H1 (cell line): ENCODE data around the gene FNDC3A. TPM values are rescaled to one million over a fixed set of nuclear protein-coding genes. Genes with fewer than 3 reads are reported as not detected.
A peak's percentile ranks its signal among the peaks of the same experiment; 100 is the strongest.

ENCODE experiments used
- CTCF ChIA-PET: fragments of 300-600 bp; sonication (Branson Sonifier 250); formaldehyde crosslinking; loops from one replicate; lab custom pipeline; 2021; ENCODE audit not compliant: partially characterized antibody; lab: Charles Lee
- POLR2A ChIA-PET: fragments of 300-600 bp; sonication (Branson Sonifier 250); formaldehyde crosslinking; loops from one replicate; lab custom pipeline; 2021; ENCODE audit warnings: inconsistent platforms; ENCODE audit not compliant: partially characterized antibody; lab: Charles Lee
- DNase-seq, 2 experiments: peaks; one replicate each; pipeline versions ENCODE4 v3.0.0 to v3.0.0-alpha.2; 2010 to 2022; ENCODE audit warnings: low spot score in 2 of 2, low read depth in 1 of 2, mixed read lengths in 1 of 2
- FAIRE-seq: peaks from 2 replicates; lab custom pipeline; 2011; peaks lifted over from hg19 to GRCh38; lab: Jason Lieb, UNC
- H2AFZ ChIP-seq: 2 replicates; pipeline ENCODE4 v1.8.1; 2012; ENCODE audit warnings: low read length, inconsistent platforms
- H2AK5ac ChIP-seq: 2 replicates; pipeline ENCODE4 v1.6.1; 2013; ENCODE audit warnings: low read depth, low read length
- H2BK120ac ChIP-seq: replicated peaks from 2 replicates; pipeline ENCODE3; 2013; ENCODE audit warnings: low read depth, low read length, inconsistent platforms
- H2BK12ac ChIP-seq: 2 replicates; pipeline ENCODE4 v1.6.1; 2013; ENCODE audit warnings: low read depth, low read length
- H2BK15ac ChIP-seq: 2 replicates; pipeline ENCODE4 v1.6.1; 2013; ENCODE audit warnings: low read length
- H2BK20ac ChIP-seq: 2 replicates; pipeline ENCODE4 v1.6.1; 2013; ENCODE audit warnings: low read length
- H2BK5ac ChIP-seq: 2 replicates; pipeline ENCODE4 v1.6.1; 2013; ENCODE audit warnings: low read depth, low read length
- H3K14ac ChIP-seq: 2 replicates; pipeline ENCODE4 v1.6.1; 2013; ENCODE audit warnings: inconsistent platforms; ENCODE audit not compliant: insufficient read length
- H3K18ac ChIP-seq: 2 replicates; pipeline ENCODE4 v1.6.1; 2013; ENCODE audit warnings: low read length; ENCODE audit errors: extremely low read depth
- H3K23ac ChIP-seq: 2 replicates; pipeline ENCODE4 v1.6.1; 2013; ENCODE audit warnings: inconsistent platforms; ENCODE audit not compliant: insufficient read length
- H3K23me2 ChIP-seq: 2 replicates; pipeline ENCODE4 v1.6.1; 2013; ENCODE audit warnings: low read depth, low read length
- H3K27ac ChIP-seq: 2 replicates; pipeline ENCODE4 v1.6.1; 2011; ENCODE audit warnings: low read depth, low read length, inconsistent platforms
- H3K27me3 ChIP-seq, 4 experiments: replicated peaks in 1 of 4; 1 replicate in 1 of 4; 2 replicates in 3 of 4; pipeline versions ENCODE4 v1.6.1 to v1.8.1; 2011 to 2013; ENCODE audit warnings: low read length in 3 of 4, mild to moderate bottlenecking in 3 of 4, inconsistent platforms in 2 of 4, mixed read lengths in 2 of 4, moderate library complexity in 1 of 4; ENCODE audit not compliant: control insufficient read depth in 3 of 4, insufficient read depth in 3 of 4; ENCODE audit errors: extremely low read depth in 1 of 4
- H3K36me3 ChIP-seq, 4 experiments: 2 replicates each; pipeline versions ENCODE4 v1.6.1 to v1.8.1; 2011 to 2013; ENCODE audit warnings: mild to moderate bottlenecking in 4 of 4, low read length in 3 of 4, moderate library complexity in 2 of 4, control low read depth in 1 of 4, inconsistent platforms in 1 of 4; ENCODE audit not compliant: insufficient read depth in 4 of 4, control insufficient read depth in 2 of 4
- H3K4ac ChIP-seq: replicated peaks from 2 replicates; pipeline ENCODE3; 2013; ENCODE audit warnings: low read length, low read depth, mixed read lengths, inconsistent platforms; ENCODE audit not compliant: insufficient read length
- H3K4me1 ChIP-seq, 4 experiments: replicated peaks in 1 of 4; 1 replicate in 1 of 4; 2 replicates in 3 of 4; pipeline versions ENCODE4 v1.6.1 to v1.8.1; 2011 to 2013; ENCODE audit warnings: low read length in 3 of 4, inconsistent platforms in 2 of 4, mixed read lengths in 1 of 4; ENCODE audit not compliant: insufficient read depth in 4 of 4, control insufficient read depth in 3 of 4
- H3K4me2 ChIP-seq, 2 experiments: 2 replicates each; pipeline versions ENCODE4 v1.6.1 to v1.8.1; 2011 to 2013; ENCODE audit warnings: low read depth in 2 of 2, low read length in 2 of 2, control low read depth in 1 of 2, inconsistent platforms in 1 of 2, mild to moderate bottlenecking in 1 of 2; ENCODE audit not compliant: insufficient read depth in 1 of 2
- H3K4me3 ChIP-seq, 4 experiments: fragments of 200-600, 300-600 bp in 1 of 4; sonication (generic), shearing (Covaris generic), sonication (Bioruptor Twin) in 1 of 4; 2 replicates each; pipeline versions ENCODE4 v1.5.1 to v1.8.1; 2011 to 2016; ENCODE audit warnings: low read length in 4 of 4, low read depth in 3 of 4, control low read depth in 2 of 4, inconsistent platforms in 2 of 4, mild to moderate bottlenecking in 2 of 4, mixed read lengths in 1 of 4, moderate library complexity in 1 of 4; ENCODE audit not compliant: insufficient read depth in 2 of 4; ENCODE audit errors: extremely low read depth in 1 of 4
- H3K56ac ChIP-seq: replicated peaks from 2 replicates; pipeline ENCODE3; 2013; ENCODE audit warnings: low read depth, mild to moderate bottlenecking, mixed read lengths, low read length, inconsistent platforms; ENCODE audit not compliant: insufficient read length
- H3K79me1 ChIP-seq: 2 replicates; pipeline ENCODE4 v1.6.1; 2013; ENCODE audit warnings: low read depth, low read length, control low read depth
- H3K79me2 ChIP-seq, 2 experiments: 2 replicates each; pipeline versions ENCODE4 v1.6.1 to v1.8.1; 2012 to 2013; ENCODE audit warnings: low read length in 2 of 2, mild to moderate bottlenecking in 2 of 2, inconsistent platforms in 1 of 2; ENCODE audit not compliant: insufficient read depth in 2 of 2, control insufficient read depth in 1 of 2
- H3K9ac ChIP-seq, 4 experiments: replicated peaks in 1 of 4; 1 replicate in 1 of 4; 2 replicates in 3 of 4; pipeline versions ENCODE4 v1.6.1 to v1.8.1; 2011 to 2013; ENCODE audit warnings: low read depth in 3 of 4, low read length in 3 of 4, control low read depth in 2 of 4, mild to moderate bottlenecking in 2 of 4, moderate library complexity in 2 of 4, inconsistent platforms in 1 of 4; ENCODE audit errors: extremely low read depth in 1 of 4
- H3K9me3 ChIP-seq, 2 experiments: 2 replicates each; pipeline versions ENCODE4 v1.6.1 to v1.8.1; 2012 to 2013; ENCODE audit warnings: mild to moderate bottlenecking in 2 of 2, moderate library complexity in 2 of 2, control low read depth in 1 of 2, inconsistent platforms in 1 of 2, low read depth in 1 of 2, low read length in 1 of 2, mixed read lengths in 1 of 2; ENCODE audit not compliant: insufficient read depth in 2 of 2
- H4K20me1 ChIP-seq, 2 experiments: replicated peaks in 1 of 2; 2 replicates each; pipeline versions ENCODE3 to v1.8.1; 2011 to 2013; ENCODE audit warnings: inconsistent platforms in 2 of 2, low read length in 2 of 2, mild to moderate bottlenecking in 1 of 2; ENCODE audit not compliant: insufficient read depth in 2 of 2, control insufficient read depth in 1 of 2
- H4K5ac ChIP-seq: 2 replicates; pipeline ENCODE4 v1.6.1; 2013; ENCODE audit warnings: low read length, low read depth, mixed read lengths, inconsistent platforms; ENCODE audit not compliant: insufficient read length
- H4K8ac ChIP-seq: 2 replicates; pipeline ENCODE4 v1.8.0; 2013; ENCODE audit warnings: mild to moderate bottlenecking, moderate library complexity, low read length, inconsistent platforms; ENCODE audit not compliant: insufficient read depth; ENCODE audit errors: extremely low read depth
- H4K91ac ChIP-seq: replicated peaks from 2 replicates; pipeline ENCODE3; 2013; ENCODE audit warnings: low read length, mixed read lengths, inconsistent platforms; ENCODE audit not compliant: insufficient read length
- CHD2 ChIP-seq: IDR thresholded peaks from 2 replicates; pipeline ENCODE4 v1.6.1; 2012; ENCODE audit warnings: low read length, improper control_type of control experiment
- HDAC2 ChIP-seq, 2 experiments: fragments of 300-600 bp in 1 of 2; sonication (generic) in 1 of 2; IDR thresholded peaks; 2 replicates each; pipeline ENCODE4 v1.6.1; 2011 to 2012; ENCODE audit warnings: low read depth in 2 of 2, low read length in 2 of 2, mild to moderate bottlenecking in 2 of 2, moderate library complexity in 2 of 2, borderline replicate concordance in 1 of 2, inconsistent platforms in 1 of 2
- MAX ChIP-seq: IDR thresholded peaks from 2 replicates; pipeline ENCODE4 v1.6.1; 2012; ENCODE audit warnings: inconsistent platforms
- RAD21 ChIP-seq, 2 experiments: IDR thresholded peaks in 1 of 2; conservative IDR thresholded peaks in 1 of 2; 2 replicates each; pipeline ENCODE4 v1.6.1; 2011; ENCODE audit warnings: low read depth in 2 of 2, low read length in 2 of 2, improper control_type of control experiment in 1 of 2, inconsistent platforms in 1 of 2, mild to moderate bottlenecking in 1 of 2, moderate library complexity in 1 of 2
- RFX5 ChIP-seq: IDR thresholded peaks from 2 replicates; pipeline ENCODE4 v1.6.1; 2011; ENCODE audit warnings: low read depth, low read length, improper control_type of control experiment, borderline replicate concordance
- RNF2 ChIP-seq: fragments of 200-900, 300-1000 bp; sonication (generic); IDR thresholded peaks from 2 replicates; pipeline ENCODE4 v1.7.1; 2016; ENCODE audit warnings: borderline replicate concordance, low read depth, mild to moderate bottlenecking, antibody characterized with exemption, low read length; ENCODE audit not compliant: poor library complexity, severe bottlenecking; ENCODE audit errors: missing control alignments
- SIRT6 ChIP-seq: IDR thresholded peaks from one replicate; pipeline ENCODE4 v1.7.1; 2012; ENCODE audit warnings: low read length, inconsistent platforms
- USF2 ChIP-seq: IDR thresholded peaks from 2 replicates; pipeline ENCODE4 v1.6.1; 2011; ENCODE audit warnings: low read length, improper control_type of control experiment
- WGBS, 2 experiments: shearing (Covaris generic) in 1 of 2; methylation state at CpG; one replicate each; pipeline versions ENCODE4 v1.1.6 to v1.1.7; 2013 to 2015; ENCODE audit warnings: low lambda C conversion rate in 2 of 2, mixed read lengths in 2 of 2, inconsistent platforms in 1 of 2, low coverage in 1 of 2, missing lambda C conversion rate in 1 of 2; ENCODE audit not compliant: insufficient replicate concordance in 2 of 2, insufficient coverage in 1 of 2, insufficient read length in 1 of 2; ENCODE audit errors: extremely low coverage in 1 of 2, missing lambda C conversion rate in 1 of 2; 5-methylcytosine and 5-hydroxymethylcytosine counted together
- polyA plus RNA-seq, 7 experiments: library from polyadenylated mRNA; depleted of rRNA in 3 of 7; stranded (reverse) in 5 of 7; unstranded in 2 of 7; fragments of >200 nt in 5 of 7; fragments of 200-250 nt in 2 of 7; gene quantifications; 1 replicate in 5 of 7; 2 replicates in 1 of 7; 4 replicates in 1 of 7; pipeline versions ENCODE4 v1.2.1 to v1.2.3, GENCODE V29; 2011 to 2013; ENCODE audit warnings: missing spikeins in 2 of 7, mixed read lengths in 2 of 7
- total RNA-seq: library from RNA; stranded (reverse); fragmentation: NEBNext Ultra II Directional; extraction: Animal tissue kit (Norgen Biotek cat#: 25700); gene quantifications from 2 replicates; pipeline ENCODE4 v1.2.1, GENCODE V29; 2021

FNDC3A gene
- total and polyA plus RNA-seq, 2 of the 8 experiments (the other 6 are each of a cell fraction or from before 2014, with no cell fraction given) = 14.6 to 26.0 TPM

GRCh38 chr13:48976576-48977285 lies 1.0 kb downstream of the FNDC3A start:
- no peak overlapping the region for H2BK15ac ChIP-seq
- H4K8ac ChIP-seq = no peak overlapping the region
- H3K14ac ChIP-seq = peak overlapping the region; percentile 98
- H3K4me1 ChIP-seq = peaks cover 0 to 17% (median 3%) of the 10 kb centered on the region in 4 experiments; a peak in 3 of 7 replicates
- H3K18ac ChIP-seq = peak overlapping the region; percentile 68; the same call in 1 of the 2 replicates
- DNase-seq = no peak
- ChIA-PET CTCF (no interaction called here), POLR2A (interaction anchor here (1.0 to 1.4 kb wide), 2 partner anchors 10 to 136 kb away, joined by 5 read pairs; no protein-coding TSS in a partner anchor)
- H2BK20ac ChIP-seq = no peak overlapping the region
- no peak overlapping the region for H2BK5ac ChIP-seq
- peak overlapping the region; percentile 28 for H4K91ac ChIP-seq
- peak overlapping the region; percentile 19 for H3K56ac ChIP-seq
- no peak overlapping the region for H2BK120ac ChIP-seq
- H3K4ac ChIP-seq = peak overlapping the region; percentile 50
- peaks cover 1 to 3% of the 10 kb centered on the region in 2 experiments for H4K20me1 ChIP-seq
- H3K9ac ChIP-seq = peak overlapping the region; percentile 14 to 77 (median 53); a peak in 6 of 7 replicates
- H3K27me3 ChIP-seq = no peaks in the 10 kb centered on the region; a peak in 1 of 7 replicates
- H3K79me1 ChIP-seq = no peaks in the 10 kb centered on the region
- H2AFZ ChIP-seq = peak overlapping the region; percentile 51; the same call in 1 of the 2 replicates
- peak overlapping the region; percentile 70 to 84 for H3K4me2 ChIP-seq
- peaks cover 0 to 7% of the 10 kb centered on the region in 2 experiments; a peak in 1 of 4 replicates for H3K9me3 ChIP-seq
- H3K27ac ChIP-seq = peak overlapping the region; percentile 49; the same call in 1 of the 2 replicates
- peaks cover 0 to 51% of the 10 kb centered on the region in 2 experiments; a peak in 3 of 4 replicates for H3K79me2 ChIP-seq
- FAIRE-seq = no peak
- peak overlapping the region; percentile 51 to 97 (median 92) for H3K4me3 ChIP-seq
- H2BK12ac ChIP-seq = no peak overlapping the region
- H2AK5ac ChIP-seq = no peak overlapping the region
- H3K23me2 ChIP-seq = peaks cover 5% of the 10 kb centered on the region; the same call in 1 of the 2 replicates
- no peaks in the 10 kb centered on the region for H3K36me3 ChIP-seq
- peak overlapping the region; percentile 65 for H3K23ac ChIP-seq
- WGBS, 2 experiments = 2% methylated on average over 34 of the region's 40 CpGs; no CpG with 5 or more reads in 1 of the 2 experiments
- peak overlapping the region; percentile 6 for H4K5ac ChIP-seq
- no peak for TF ChIP-seq USF2
- TF ChIP-seq HDAC2 (IDR thresholded peaks at IDR 0.05; ENCODE audit: borderline replicate concordance in 1 of 2, low read depth in 2 of 2, low read length in 2 of 2) = no peak
- no peak for TF ChIP-seq RFX5
- 0 out of 2 replicates have a peak, but pooled peaks have one; percentile 34 for TF ChIP-seq MAX
- TF ChIP-seq CHD2 = no peak
- TF ChIP-seq RNF2 = no peak
- no peak for TF ChIP-seq RAD21 (IDR thresholded peaks at IDR 0.05 in 1 of 2, conservative IDR thresholded peaks at IDR 0.05 in 1 of 2; ENCODE audit: low read depth in 2 of 2, low read length in 2 of 2)
- no peak for TF ChIP-seq SIRT6
